Astrocyte of the hippocampus (primary cell): ENCODE data around the gene LACRT.
A peak's percentile ranks its signal among the peaks of the same experiment; 100 is the strongest.
"Not testable (repeated sequence)": the region's sequence is repeated elsewhere in the genome, so short reads cannot be mapped to it uniquely, and the experiment has no call there.

Source experiments
- DNase-seq: peaks from one replicate; pipeline ENCODE4 v3.0.0; 2011; ENCODE audit warnings: low read depth, low spot score

LACRT gene

GRCh38 chr12:54639112-54639511 is 4.4 kb upstream of the LACRT start:
- not testable (repeated sequence) for DNase-seq

DNA sequence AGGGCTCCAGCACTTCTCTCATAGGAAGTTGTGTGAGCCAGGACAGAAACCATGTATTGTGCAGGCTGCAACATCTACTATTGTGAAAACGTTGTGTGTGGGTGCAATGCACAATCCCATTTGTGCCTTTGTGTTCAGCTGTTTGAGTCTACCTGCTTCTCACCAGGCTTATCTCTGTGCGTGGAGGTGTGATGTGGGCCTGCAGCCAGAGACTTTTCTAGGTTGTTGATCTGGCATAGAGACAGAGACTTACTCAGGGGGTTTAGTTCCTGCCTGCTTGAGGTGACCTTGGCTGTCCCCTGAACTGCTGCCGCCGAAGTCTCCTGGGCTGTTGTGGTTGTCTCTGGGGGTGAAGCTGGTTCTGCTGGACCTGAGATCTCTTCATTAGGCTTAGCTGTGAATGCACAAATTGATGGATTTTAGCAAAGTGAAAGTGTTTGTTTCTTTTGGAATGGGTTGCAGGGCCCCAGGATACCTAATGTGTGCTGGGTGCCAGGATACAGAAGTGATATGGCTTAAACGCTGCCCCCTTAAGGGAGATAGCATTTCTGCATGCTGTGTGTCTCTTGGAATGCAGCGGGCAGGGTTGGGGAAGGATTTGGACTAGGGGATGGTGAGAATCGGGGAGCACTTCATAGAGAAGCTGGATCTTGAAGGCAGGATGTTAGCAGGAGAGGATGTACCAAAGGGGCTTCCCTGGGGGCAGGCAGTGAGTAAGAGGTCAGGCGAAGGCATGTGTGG is 2.5 kb downstream of the LACRT start:
- no peak for DNase-seq

- no peak for DNase-seq
Observed at GRCh38 chr12:54631551-54631950, 3.1 kb downstream of the LACRT start.

- DNase-seq: no peak
Observed at GRCh38 chr12:54629925-54630324, 4.8 kb downstream of the LACRT start.

DNA sequence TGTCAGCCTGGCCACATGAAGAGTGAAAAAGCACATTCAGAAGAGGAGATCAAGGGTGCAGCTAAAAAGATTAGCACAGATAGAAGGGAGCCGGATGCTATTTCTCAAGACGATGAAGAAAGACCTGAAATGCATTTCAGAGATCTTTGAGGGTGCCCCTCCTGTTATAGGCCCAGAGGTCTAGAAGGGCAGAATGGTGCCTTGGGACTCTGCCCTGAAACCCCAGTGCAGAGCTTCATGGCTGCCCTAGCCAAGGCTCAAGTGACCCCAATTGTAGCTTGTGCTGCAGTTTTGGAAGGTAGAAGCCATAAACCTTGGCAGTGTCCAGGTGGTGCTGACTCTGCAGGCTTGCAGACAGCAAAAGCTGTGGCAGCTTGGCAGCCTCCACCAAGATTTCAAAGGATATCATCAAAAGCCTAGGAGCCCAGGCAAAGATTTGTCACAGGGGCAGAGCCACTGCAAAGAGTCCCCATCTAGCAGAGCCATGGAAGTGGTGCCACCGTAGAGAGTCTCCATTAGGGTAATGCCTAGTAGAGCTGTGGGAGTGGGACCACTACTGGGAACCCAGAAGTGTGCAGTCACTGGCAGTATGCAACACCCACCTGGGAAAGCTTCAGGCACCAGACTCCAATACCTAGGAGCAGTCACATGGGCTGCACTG is 6.4 kb downstream of the LACRT start:
- no peak for DNase-seq

GRCh38 chr12:54627304-54627703 is 7.4 kb downstream of the LACRT start:
- DNase-seq: no peak

- DNase-seq: no peak
Observed at GRCh38 chr12:54625598-54625997, 9.1 kb downstream of the LACRT start.

DNA sequence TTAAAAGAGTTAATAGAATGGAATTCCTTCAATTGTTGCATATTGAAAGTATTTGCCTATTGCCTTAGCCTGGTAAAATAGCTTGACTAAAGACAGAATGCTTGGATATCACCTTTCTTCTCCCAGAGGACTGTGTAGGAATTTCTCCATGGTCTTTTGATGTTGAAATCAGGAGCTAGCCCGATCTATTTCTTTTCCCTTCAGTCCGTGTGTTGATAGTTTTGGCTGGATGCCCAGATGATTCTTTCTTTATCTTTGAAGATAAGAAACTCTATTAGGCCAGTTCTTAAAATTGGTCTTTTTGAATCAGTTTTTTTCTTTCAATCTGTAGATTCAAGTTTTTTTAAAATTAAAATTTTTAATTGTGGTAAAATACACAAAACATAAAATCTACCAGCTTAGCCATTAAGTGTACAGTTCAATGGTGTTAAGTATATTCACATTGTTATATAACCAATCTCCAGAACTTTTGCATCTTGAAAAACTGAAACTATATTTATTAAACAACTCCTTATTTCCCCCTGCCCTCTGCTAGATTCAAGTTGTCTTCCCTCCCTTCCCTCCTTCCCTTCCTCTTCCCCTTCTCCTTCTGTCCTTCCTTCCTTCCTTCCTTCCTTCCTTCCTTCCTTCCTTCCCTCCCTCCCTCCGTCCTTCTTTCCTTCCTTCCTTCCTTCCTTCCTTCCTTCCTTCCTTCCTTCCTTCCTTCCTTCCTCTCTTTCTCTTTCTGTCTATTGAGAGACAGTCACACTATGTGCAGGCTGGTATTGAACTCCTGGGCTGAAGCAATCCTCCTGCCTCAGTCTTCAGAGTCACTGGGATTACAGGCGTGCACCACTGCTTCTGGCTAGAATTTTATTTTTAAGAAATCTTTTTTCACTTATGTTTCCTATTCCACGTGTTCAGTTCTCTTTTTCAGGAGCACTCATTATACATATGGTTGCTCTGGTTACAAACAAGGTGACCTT is 10.1 kb downstream of the LACRT start:
- DNase-seq: no peak

GRCh38 chr12:54622463-54623183 is 12.1 kb downstream of the LACRT start:
- no peak for DNase-seq

GRCh38 chr12:54616933-54617680 is 17.6 kb downstream of the LACRT start:
- DNase-seq: no peak

GRCh38 chr12:54612225-54612750 is 22.4 kb downstream of the LACRT start:
- DNase-seq: no peak

DNA sequence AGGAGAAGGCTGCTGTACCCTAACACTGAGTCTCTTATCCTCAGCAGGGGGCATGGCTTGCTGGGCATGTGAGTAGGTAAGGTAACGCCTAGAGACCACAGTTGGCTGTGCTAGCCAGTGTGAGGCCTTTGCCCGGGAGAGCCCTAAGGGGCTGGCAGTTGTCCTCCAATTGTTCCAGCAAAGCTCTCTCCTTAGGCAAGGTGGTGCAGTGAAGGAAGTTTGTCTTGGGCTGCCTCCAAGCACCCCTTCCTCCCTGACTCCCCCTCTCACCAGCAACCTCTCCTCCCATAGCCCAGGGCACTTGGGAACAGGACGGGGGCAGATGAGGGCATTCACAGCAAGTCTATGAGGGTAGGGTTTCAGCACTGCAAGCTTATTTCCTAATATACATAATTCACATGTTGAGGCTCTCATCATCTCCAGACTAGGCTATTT is 23.0 kb downstream of the LACRT start:
- DNase-seq: no peak

DNA sequence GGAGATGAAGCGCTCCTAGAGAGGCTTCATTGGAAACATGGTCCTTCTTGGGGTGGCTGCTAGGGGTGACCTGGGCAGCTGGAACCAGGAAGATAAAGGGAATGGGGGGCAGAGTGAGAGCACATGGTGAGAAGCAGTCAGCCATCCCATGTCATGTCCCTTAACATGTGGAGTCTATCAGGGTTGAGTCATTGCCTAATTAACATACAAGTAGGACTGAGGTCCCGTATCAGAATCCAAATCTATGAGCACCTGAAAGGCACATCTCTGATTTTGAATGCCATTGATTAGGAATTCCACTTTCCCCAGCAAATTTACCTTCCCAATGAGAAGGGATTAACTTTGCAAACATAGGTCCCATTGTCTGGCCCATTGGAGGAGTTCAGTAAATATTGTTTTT is 25.9 kb downstream of the LACRT start:
- no peak for DNase-seq

DNA sequence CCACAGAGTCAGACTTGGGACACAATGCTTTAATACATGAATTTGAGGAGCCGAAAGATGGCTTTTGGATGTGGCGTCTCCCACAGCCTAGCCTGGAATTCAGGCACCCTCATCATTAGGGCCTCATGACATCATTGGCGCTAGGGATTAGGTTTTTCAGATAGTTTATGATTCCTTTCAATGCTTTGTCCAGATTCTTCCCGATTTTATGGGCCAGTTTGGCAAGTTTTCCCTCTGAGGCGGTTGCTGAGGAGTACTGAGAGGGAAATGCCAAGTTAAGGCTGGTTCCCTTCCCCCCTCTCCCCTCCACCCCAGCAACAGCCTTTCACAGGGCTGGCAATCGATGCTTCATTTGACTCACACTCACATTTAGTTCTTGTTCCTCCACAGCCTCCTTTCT is 26.5 kb downstream of the LACRT start:
- no peak for DNase-seq

- no peak for DNase-seq
Observed at GRCh38 chr12:54606556-54606955, 28.1 kb downstream of the LACRT start.

DNA sequence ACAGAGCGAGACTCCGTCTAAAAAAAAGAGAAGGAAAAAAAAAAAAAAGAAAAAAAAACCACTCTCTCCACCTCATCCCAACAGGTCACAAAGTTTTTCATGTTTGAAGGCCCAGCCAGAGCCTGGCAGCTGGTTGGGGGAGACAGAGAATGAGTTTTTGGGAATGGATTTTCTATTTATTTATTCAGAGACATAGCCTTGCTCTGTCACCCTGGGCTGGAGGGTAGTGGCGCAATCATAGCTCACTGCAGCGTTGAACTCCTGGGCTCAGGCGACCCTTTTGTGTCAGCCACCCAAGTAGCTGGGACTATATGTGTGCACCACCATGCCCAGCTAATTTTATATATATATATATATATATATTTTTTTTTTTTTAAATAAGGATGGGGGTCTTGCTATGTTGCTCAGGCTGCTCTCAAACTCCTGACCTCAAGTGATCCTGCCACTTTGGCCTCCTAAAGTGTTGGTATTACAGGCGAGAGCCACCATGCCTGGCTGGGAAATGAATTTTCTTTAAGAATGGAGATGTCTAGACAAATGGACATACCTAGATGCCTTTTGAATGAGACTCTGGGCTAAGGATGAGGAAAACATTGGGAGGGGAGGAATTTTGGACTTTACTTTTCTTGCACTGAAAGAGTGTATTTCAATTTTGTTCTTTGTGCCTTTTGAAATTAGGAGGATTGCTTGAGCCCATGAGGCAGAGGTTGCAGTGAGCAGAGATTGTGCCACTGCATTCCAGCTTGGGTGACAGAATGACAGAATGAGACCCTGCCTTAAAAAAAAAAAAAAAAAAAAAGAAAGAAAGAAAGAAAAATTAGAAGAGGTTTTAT is 29.3 kb downstream of the LACRT start:
- DNase-seq: no peak

GRCh38 chr12:54604436-54604835 is 30.3 kb downstream of the LACRT start:
- no peak for DNase-seq

DNA sequence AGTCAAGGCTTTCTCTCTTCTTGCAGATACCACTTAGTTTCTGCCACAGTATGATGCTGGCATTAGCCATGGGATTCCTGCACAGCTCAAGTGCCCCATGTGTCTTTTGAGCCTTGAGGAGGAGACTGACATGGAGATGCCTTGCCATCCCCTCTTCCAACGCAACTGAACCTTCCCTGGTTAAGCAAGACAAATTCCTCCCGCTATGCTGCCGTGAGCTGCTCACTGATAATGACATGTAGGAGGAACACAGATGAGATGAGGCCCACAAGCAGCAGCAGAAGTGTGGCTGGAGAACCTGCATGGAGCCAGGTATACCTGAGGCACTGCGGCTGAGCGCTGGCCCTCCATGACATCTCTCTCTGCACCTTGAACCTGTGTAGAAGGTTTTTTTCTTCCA is 30.8 kb downstream of the LACRT start:
- no peak for DNase-seq

DNA sequence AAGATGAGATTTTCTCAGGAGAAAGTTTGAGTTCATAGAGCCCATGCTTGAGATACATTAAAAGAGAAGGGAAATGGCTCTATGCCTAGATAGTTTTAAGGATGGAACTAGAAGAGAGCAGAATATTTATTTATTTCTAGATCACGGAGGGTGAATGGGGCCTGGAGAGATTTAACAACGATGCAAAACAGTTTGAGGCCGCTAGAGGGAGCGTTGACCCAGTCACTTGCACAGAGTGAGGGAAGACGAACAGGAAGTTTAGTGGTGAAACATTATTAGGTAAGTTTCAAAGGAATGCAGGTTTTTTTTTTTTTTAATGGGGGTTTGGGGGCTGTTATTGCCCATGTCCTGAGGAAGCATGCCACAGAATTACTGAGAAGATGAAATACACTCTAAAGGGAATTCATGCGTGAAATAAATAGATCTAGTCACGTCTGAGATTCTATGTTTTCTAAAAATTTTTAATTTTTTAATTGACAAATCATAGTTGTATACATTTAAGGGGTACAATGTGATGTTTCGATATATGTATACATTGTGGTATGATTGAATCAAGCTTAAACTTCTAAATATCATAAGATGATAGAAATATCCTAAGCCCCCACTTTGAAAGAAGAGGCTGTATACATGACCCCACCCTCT is 31.4 kb downstream of the LACRT start:
- peak; percentile 74 for DNase-seq
